T-helper 2 cell treated with Interferon-gamma antibody and Interleukin-4, amounts not matched to agents 100 ng/mL and 5 ng/mL, for 36 hours (primary cell): ENCODE measurements around the gene RANBP2. TPM values are rescaled to one million over a fixed set of nuclear protein-coding genes. Genes with fewer than 3 reads are reported as not detected.

Source experiments
- intact Hi-C: fragments of 100-400 bp; cut with micrococcal nuclease; formaldehyde crosslinking; loops from one replicate; pipeline ENCODE4 v1.15.1; 2023
- total RNA-seq: library from RNA; stranded (reverse); gene quantifications from 2 replicates; pipeline ENCODE4 v1.2.3, GENCODE V29; 2022

The RANBP2 gene
- total RNA-seq, 1 donor from 2014 or later: 55.4 TPM

- intact Hi-C loops: no loop called here
Measured at GRCh38 chr2:108834620-108835019, 115.3 kb downstream of the RANBP2 start.

GRCh38 chr2:108835040-108835439, 115.8 kb downstream of the RANBP2 start:
- intact Hi-C loops: no loop called here

Other genes starting within 250 kb of the RANBP2 start
- gene LIMS1, start 185.0 kb upstream of the RANBP2 start, total RNA-seq: 65.4 and 67.9 TPM in 2 replicates
- gene CCDC138, start 67.3 kb downstream of the RANBP2 start, total RNA-seq: 10.9 and 11.1 TPM in 2 replicates